Naive thymus-derived CD4-positive, alpha-beta T cell (primary cell): ENCODE data around the gene ANKRD23. TPM values are rescaled to one million over a fixed set of nuclear protein-coding genes. Genes with fewer than 3 reads are reported as not detected.

ENCODE experiments used
- ATAC-seq: fragments of 150-1000 bp; cut with Tn5 transposase; 2 replicates; pipeline ENCODE4 v1.10.0; 2021; ENCODE audit warnings: mild to moderate bottlenecking, moderate library complexity
- CTCF ChIA-PET: fragments of 350-600 bp; sonication (Branson Sonifier 250); formaldehyde crosslinking; loops from one replicate; lab custom pipeline; 2021; ENCODE audit warnings: antibody characterized with exemption; lab: Charles Lee
- POLR2A ChIA-PET: fragments of 350-600 bp; sonication (Branson Sonifier 250); formaldehyde crosslinking; loops from one replicate; lab custom pipeline; 2021; ENCODE audit warnings: antibody characterized with exemption, inconsistent platforms; lab: Charles Lee
- DNase-seq, 9 donors: peaks; one replicate each; pipeline versions ENCODE4 v3.0.0 to v3.0.0-alpha.2; 2020 to 2022; ENCODE audit warnings: mixed read lengths in 1 of 9
- H3K27ac ChIP-seq: one replicate; pipeline ENCODE4 v1.7.0; 2013; ENCODE audit warnings: mild to moderate bottlenecking, low read depth, low read length, moderate library complexity
- H3K27me3 ChIP-seq, 2 donors: one replicate each; pipeline ENCODE4 v1.7.0; 2013; ENCODE audit warnings: low read length in 2 of 2, mild to moderate bottlenecking in 2 of 2, moderate library complexity in 2 of 2; ENCODE audit not compliant: control insufficient read depth in 2 of 2, insufficient read depth in 2 of 2
- H3K36me3 ChIP-seq, 3 experiments: 1 replicate in 2 of 3; 2 replicates in 1 of 3; pipeline ENCODE4 v1.7.0; 2013; ENCODE audit warnings: low read length in 3 of 3, mild to moderate bottlenecking in 3 of 3, moderate library complexity in 1 of 3; ENCODE audit not compliant: insufficient read depth in 3 of 3, control insufficient read depth in 2 of 3
- H3K4me1 ChIP-seq, 2 donors: one replicate each; pipeline ENCODE4 v1.7.0; 2013; ENCODE audit warnings: low read length in 2 of 2, mild to moderate bottlenecking in 2 of 2, moderate library complexity in 1 of 2; ENCODE audit not compliant: control insufficient read depth in 2 of 2, insufficient read depth in 2 of 2
- H3K4me3 ChIP-seq: 2 replicates; pipeline ENCODE4 v1.7.0; 2013; ENCODE audit warnings: mild to moderate bottlenecking, low read length
- H3K9me3 ChIP-seq, 3 experiments: 1 replicate in 2 of 3; 2 replicates in 1 of 3; pipeline ENCODE4 v1.7.0; 2013; ENCODE audit warnings: low read length in 3 of 3; ENCODE audit not compliant: control insufficient read depth in 2 of 3
- H3K27ac Mint-ChIP-seq, 9 donors: one replicate each; pipeline ENCODE4 v1.8.0; 2020 to 2022; ENCODE audit warnings: mixed read lengths in 9 of 9, mild to moderate bottlenecking in 8 of 9, moderate library complexity in 5 of 9, inconsistent platforms in 2 of 9
- H3K27me3 Mint-ChIP-seq, 5 donors: one replicate each; pipeline ENCODE4 v1.8.0; 2021 to 2022; ENCODE audit warnings: mixed read lengths in 5 of 5, mild to moderate bottlenecking in 1 of 5
- H3K36me3 Mint-ChIP-seq, 5 donors: one replicate each; pipeline ENCODE4 v1.8.0; 2020 to 2022; ENCODE audit warnings: mixed read lengths in 5 of 5, mild to moderate bottlenecking in 3 of 5, inconsistent platforms in 1 of 5
- H3K4me1 Mint-ChIP-seq, 7 donors: one replicate each; pipeline ENCODE4 v1.8.0; 2020 to 2022; ENCODE audit warnings: mixed read lengths in 7 of 7, mild to moderate bottlenecking in 3 of 7, inconsistent platforms in 1 of 7
- H3K4me3 Mint-ChIP-seq, 10 donors: one replicate each; pipeline ENCODE4 v1.8.0; 2020 to 2022; ENCODE audit warnings: mild to moderate bottlenecking in 10 of 10, mixed read lengths in 10 of 10, moderate library complexity in 6 of 10, inconsistent platforms in 2 of 10
- H3K9me3 Mint-ChIP-seq, 11 donors: one replicate each; pipeline ENCODE4 v1.8.0; 2020 to 2022; ENCODE audit warnings: mixed read lengths in 11 of 11, mild to moderate bottlenecking in 4 of 11, inconsistent platforms in 1 of 11, moderate library complexity in 1 of 11
- intact Hi-C, 2 donors: fragments of 100-400 bp; cut with micrococcal nuclease; formaldehyde crosslinking; loops; one replicate each; pipeline ENCODE4 v1.15.1; 2023
- polyA plus RNA-seq, 2 donors: library from polyadenylated mRNA; unstranded; fragments of 300-500 nt; fragmentation: Illumina TruSeq; gene quantifications; one replicate each; pipeline ENCODE4 v1.2.3, GENCODE V29; 2021
- total RNA-seq, 6 experiments: library from RNA in 5 of 6; stranded (reverse) in 5 of 6; gene quantifications; 1 replicate in 5 of 6; 2 replicates in 1 of 6; pipeline ENCODE4 v1.2.3 and lab custom pipeline; 2021 to 2026

Gene ANKRD23
- total and polyA plus RNA-seq, 7 experiments from 2014 or later = 0.64 to 19.8 (median 11.7) TPM

DNA sequence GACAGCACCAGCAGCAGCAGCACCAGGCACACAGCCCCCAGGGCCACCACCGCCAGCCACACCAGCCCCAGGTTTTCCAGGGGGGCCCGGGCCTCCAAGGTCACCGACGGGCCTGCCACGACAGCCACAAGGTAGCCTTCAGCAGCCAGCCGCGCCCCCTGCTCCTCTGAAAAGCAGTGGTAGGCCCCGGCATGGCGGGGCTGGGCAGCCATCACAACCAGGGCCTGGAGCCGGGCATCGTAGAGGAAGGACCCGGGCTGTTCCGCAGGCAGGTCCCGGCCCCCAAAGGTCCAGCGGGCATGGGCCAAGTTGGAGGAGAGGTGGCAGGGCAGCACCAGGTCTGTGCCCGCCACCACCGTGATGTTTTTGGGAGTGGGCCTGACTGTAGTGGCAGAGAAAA is 17.3 kb upstream of the ANKRD23 start:
- POLR2A ChIA-PET = interaction anchor here (1.0 to 15.0 kb wide), 8 partner anchors 8 to 101 kb away, joined by 3 to 288 read pairs (median 4); partner anchors contain the start of gene SEMA4C
- H3K36me3 Mint-ChIP-seq = peaks cover 4 to 22% (median 9%) of the 10 kb centered on the region in 5 donors
- peaks cover 0 to 58% (median 7%) of the 10 kb centered on the region in 3 experiments for H3K36me3 ChIP-seq

DNA sequence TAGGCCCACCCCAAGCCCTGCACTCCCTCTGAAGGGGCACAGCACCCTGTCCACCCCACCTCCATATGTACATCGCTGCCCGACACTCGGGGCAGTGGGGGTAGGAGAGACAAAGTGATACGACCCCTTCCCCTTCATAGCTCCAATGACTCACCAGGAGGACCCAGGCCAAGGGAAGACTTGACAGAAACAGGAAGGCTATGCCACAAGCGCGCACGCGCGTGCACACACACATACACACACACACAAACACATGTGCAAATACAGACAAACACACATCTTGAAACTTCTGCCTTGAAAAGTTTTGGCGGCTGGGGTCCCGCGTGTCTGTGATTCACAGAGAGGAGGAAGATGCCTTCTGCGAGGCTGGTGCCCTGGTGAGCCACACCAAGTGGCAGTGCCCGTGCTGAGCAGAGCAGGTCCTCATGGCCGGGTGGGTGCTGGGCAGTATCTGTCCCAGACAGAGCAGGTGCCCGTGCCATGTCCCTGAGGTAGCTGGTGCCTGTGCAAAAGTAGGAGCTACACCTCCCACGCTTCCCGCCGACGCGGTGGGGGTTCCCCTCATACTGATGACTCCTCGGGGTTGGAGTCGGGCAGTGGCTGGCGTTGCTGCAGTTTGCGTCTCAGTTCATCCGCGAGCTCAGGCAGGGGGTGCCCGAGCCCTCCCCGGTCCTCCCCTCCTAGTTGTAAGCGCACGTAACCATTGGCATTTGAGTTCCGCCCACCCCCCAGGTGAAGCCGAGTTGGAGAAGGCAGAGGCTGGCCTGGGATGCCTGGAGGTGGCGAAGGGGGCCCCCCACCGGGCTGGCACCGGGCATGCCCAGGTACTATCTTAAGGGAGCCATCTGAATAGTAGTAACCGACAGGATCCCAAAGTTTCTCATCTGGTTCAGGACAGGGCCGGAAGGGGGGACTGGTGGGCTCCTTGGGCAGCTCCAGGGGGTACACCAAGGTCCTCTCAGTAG is 16.5 kb upstream of the ANKRD23 start:
- ATAC-seq (no peak), DNase-seq (peak in 4 of 9 donors; percentile 33 to 51 (median 46))
- Mint-ChIP-seq H3K27ac (peak overlapping the region; percentile 47 to 89 (median 81)), H3K27me3 (no peaks in the 10 kb centered on the region), H3K36me3 (peaks cover 4 to 18% (median 9%) of the 10 kb centered on the region in 5 donors), H3K9me3 (peaks cover 0 to 2% (median 0%) of the 10 kb centered on the region in 11 donors), H3K4me3 (peak overlapping the region in 9 of 10 donors; percentile 0 to 91 (median 32)), H3K4me1 (peaks cover 21 to 43% (median 37%) of the 10 kb centered on the region in 7 donors)
- H3K4me3 ChIP-seq = no peak overlapping the region
- peaks cover 14 to 16% of the 10 kb centered on the region in 2 donors for H3K4me1 ChIP-seq
- no peaks in the 10 kb centered on the region for H3K27me3 ChIP-seq
- ChIA-PET CTCF (interaction anchor here (0.6 to 2.4 kb wide), 3 partner anchors 53 to 103 kb away, joined by 3 to 17 read pairs (median 3); no protein-coding TSS in a partner anchor), POLR2A (interaction anchor here (0.6 to 15.0 kb wide), 10 partner anchors 9 to 252 kb away, joined by 3 to 288 read pairs (median 4); partner anchors contain the start of genes ANKRD36 and SEMA4C)
- H3K27ac ChIP-seq = no peak overlapping the region
- H3K36me3 ChIP-seq = peaks cover 0 to 51% (median 5%) of the 10 kb centered on the region in 3 experiments
- intact Hi-C loops = no loop called here
- no peaks in the 10 kb centered on the region for H3K9me3 ChIP-seq

More for the DNA sequence above, 17.3 kb upstream of the ANKRD23 start:
- no peaks in the 10 kb centered on the region for H3K27me3 ChIP-seq
- no peak for DNase-seq
- ATAC-seq = no peak
- Mint-ChIP-seq H3K9me3 (peaks cover 0 to 2% (median 0%) of the 10 kb centered on the region in 11 donors), H3K4me1 (peaks cover 20 to 44% (median 40%) of the 10 kb centered on the region in 7 donors), H3K27me3 (no peaks in the 10 kb centered on the region), H3K27ac (no peak overlapping the region), H3K4me3 (no peak overlapping the region)
- CTCF ChIA-PET = interaction anchor here (0.6 to 2.4 kb wide), 3 partner anchors 52 to 102 kb away, joined by 3 to 17 read pairs (median 3); no protein-coding TSS in a partner anchor
- intact Hi-C loops = no loop called here
- H3K4me1 ChIP-seq = peaks cover 13 to 16% of the 10 kb centered on the region in 2 donors
- H3K27ac ChIP-seq = no peak overlapping the region
- no peak overlapping the region for H3K4me3 ChIP-seq
- no peaks in the 10 kb centered on the region for H3K9me3 ChIP-seq

DNA sequence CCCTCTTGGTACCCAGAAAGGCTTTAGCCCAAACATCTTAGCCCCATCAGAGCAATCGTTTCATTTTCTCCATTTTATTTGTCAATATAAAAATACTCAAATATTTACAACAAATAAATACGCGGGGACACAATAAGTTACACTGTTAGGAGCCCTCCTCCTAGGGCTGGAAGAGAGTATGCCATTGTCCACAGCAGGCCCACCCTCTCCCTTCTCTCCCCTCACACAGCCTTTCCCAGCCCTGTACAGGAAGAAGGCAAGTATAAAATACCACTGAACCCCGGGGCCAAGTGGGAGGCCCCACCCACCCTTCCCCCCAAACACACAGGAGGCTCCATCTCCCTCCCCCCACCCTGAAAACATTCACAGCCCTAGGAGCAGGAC is 15.9 kb upstream of the ANKRD23 start:
- Histone ChIP-seq H3K4me3 (no peak overlapping the region), H3K27me3 (no peaks in the 10 kb centered on the region), H3K9me3 (no peaks in the 10 kb centered on the region), H3K36me3 (peaks cover 0 to 44% (median 0%) of the 10 kb centered on the region in 3 experiments), H3K4me1 (peaks cover 14 to 16% of the 10 kb centered on the region in 2 donors), H3K27ac (no peak overlapping the region)
- H3K4me1 Mint-ChIP-seq = peaks cover 21 to 49% (median 42%) of the 10 kb centered on the region in 7 donors
- CTCF ChIA-PET = interaction anchor here (1.5 kb wide), 1 partner anchor 103 kb away, joined by 3 read pairs; no protein-coding TSS in a partner anchor
- POLR2A ChIA-PET = interaction anchor here (0.6 to 15.0 kb wide), 7 partner anchors 9 to 253 kb away, joined by 3 to 288 read pairs (median 17); partner anchors contain the start of genes ANKRD36 and SEMA4C
- intact Hi-C loops = loop anchor here in 1 of 2 donors (5.0 kb wide), 2 partner anchors 97 to 322 kb away; partner anchors contain the start of genes ARID5A and CNNM4
- DNase-seq (no peak), ATAC-seq (no peak)
- peak overlapping the region; percentile 62 to 89 (median 84) for H3K27ac Mint-ChIP-seq
- peaks cover 0 to 2% (median 0%) of the 10 kb centered on the region in 11 donors for H3K9me3 Mint-ChIP-seq
- peaks cover 4 to 18% (median 13%) of the 10 kb centered on the region in 5 donors for H3K36me3 Mint-ChIP-seq
- no peaks in the 10 kb centered on the region for H3K27me3 Mint-ChIP-seq
- peak overlapping the region in 8 of 10 donors; percentile 23 to 91 (median 86) for H3K4me3 Mint-ChIP-seq

- CTCF ChIA-PET = interaction anchor here (2.7 to 5.1 kb wide), 4 partner anchors 9 to 253 kb away, joined by 16 to 144 read pairs (median 50); partner anchors contain the start of gene ANKRD36
- H3K27me3 ChIP-seq = no peaks in the 10 kb centered on the region
- peaks cover 14 to 16% of the 10 kb centered on the region in 2 donors for H3K4me1 ChIP-seq
- peak overlapping the region; percentile 50 to 91 (median 88) for H3K4me3 Mint-ChIP-seq
- POLR2A ChIA-PET = interaction anchor here (0.6 to 15.0 kb wide), 13 partner anchors 9 to 373 kb away, joined by 3 to 288 read pairs (median 9); partner anchors contain the start of genes ANKRD36 and SEMA4C
- no peak overlapping the region for H3K4me3 ChIP-seq
- no peaks in the 10 kb centered on the region for H3K27me3 Mint-ChIP-seq
- peak overlapping the region; percentile 61 for H3K27ac ChIP-seq
- H3K27ac Mint-ChIP-seq = peak overlapping the region; percentile 54 to 89 (median 84)
- H3K9me3 Mint-ChIP-seq = peaks cover 0 to 4% (median 0%) of the 10 kb centered on the region in 11 donors
- intact Hi-C loops = loop anchor here in 1 of 2 donors (5.0 kb wide), 2 partner anchors 97 to 322 kb away; partner anchors contain the start of genes ARID5A and CNNM4
- peaks cover 21 to 50% (median 47%) of the 10 kb centered on the region in 7 donors for H3K4me1 Mint-ChIP-seq
- H3K36me3 Mint-ChIP-seq = peaks cover 4 to 21% (median 13%) of the 10 kb centered on the region in 5 donors
- DNase-seq (no peak), ATAC-seq (no peak)
- H3K36me3 ChIP-seq = peaks cover 0 to 43% (median 0%) of the 10 kb centered on the region in 3 experiments
- no peaks in the 10 kb centered on the region for H3K9me3 ChIP-seq
Observed at GRCh38 chr2:96859099-96859649, 15.4 kb upstream of the ANKRD23 start.

DNA sequence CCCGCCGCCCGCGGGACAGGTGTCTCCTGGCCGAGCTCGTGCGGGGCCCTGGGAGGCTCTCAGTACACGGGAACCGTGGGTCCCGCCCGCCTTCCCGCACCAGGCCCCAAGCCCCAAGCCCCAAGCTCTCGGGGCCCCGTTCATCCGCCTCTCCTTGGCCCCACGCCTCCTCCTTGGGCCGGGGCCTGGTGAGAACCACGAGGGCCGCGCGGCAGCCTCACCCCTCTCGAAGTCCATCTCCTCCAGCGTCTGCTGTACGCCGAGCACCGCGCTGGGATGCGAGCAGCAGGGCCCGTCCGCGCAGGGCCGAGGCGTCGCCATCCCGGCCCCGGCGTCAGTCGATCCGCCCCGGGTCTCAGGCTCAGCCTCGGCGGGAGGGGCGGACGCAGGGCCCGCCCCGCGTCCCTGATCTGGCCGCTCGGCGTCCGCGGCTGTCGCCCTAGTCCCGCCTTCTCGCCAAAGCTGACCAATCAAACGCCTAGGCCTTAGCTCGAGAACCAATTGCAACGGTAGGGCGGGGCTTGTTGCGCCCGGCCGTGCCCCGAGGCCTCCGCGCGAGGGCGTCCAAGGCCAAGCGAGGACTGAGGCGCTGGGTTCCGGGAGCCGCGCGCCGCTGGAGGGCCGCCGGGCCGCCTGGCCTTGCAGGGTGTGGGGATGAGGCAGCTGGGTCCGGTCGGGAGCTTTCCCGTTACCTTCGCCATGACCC is 14.0 kb upstream of the ANKRD23 start, which contains the start of gene ANKRD39:
Gene ANKRD39, minus strand, starts transcription at position 350 of the 706 bp plus-strand sequence. Its CDS starts 29 bp downstream, at position 321.
- Mint-ChIP-seq H3K9me3 (peaks cover 0 to 4% (median 0%) of the 10 kb centered on the region in 11 donors), H3K36me3 (peaks cover 0 to 25% (median 14%) of the 10 kb centered on the region in 5 donors), H3K4me3 (peak within 1 kb of the TSS; percentile 85 to 93 (median 89)), H3K27ac (peak within 1 kb of the TSS; percentile 62 to 92 (median 84)), H3K27me3 (no peaks in the 10 kb centered on the region), H3K4me1 (peaks cover 21 to 53% (median 45%) of the 10 kb centered on the region in 7 donors)
- intact Hi-C loops = loop anchor here (1.0 to 5.0 kb wide), 16 partner anchors 10 to 321 kb away; partner anchors contain the start of genes CNNM3 (in 2 of the 2), CNNM4 (in 2 of the 2), ANKRD36 (in 1 of the 2) and ARID5A (in 1 of the 2)
- DNase-seq (peak; percentile 96 to 99 (median 99)), ATAC-seq (peak; percentile 96)
- Histone ChIP-seq H3K36me3 (peaks cover 0 to 41% (median 6%) of the 10 kb centered on the region in 3 experiments), H3K4me1 (peaks cover 14 to 16% of the 10 kb centered on the region in 2 donors), H3K27ac (peak within 1 kb of the TSS; percentile 79), H3K27me3 (no peaks in the 10 kb centered on the region), H3K4me3 (peak within 1 kb of the TSS; percentile 72), H3K9me3 (no peaks in the 10 kb centered on the region)
- POLR2A ChIA-PET = interaction anchor here (0.5 to 15.0 kb wide), 23 partner anchors 11 to 255 kb away, joined by 3 to 288 read pairs (median 5); partner anchors contain the start of genes ANKRD23, ANKRD36, CNNM3 and SEMA4C
- CTCF ChIA-PET = interaction anchor here (0.6 to 5.1 kb wide), 33 partner anchors 9 to 255 kb away, joined by 3 to 144 read pairs (median 4); partner anchors contain the start of genes ANKRD36, CNNM3, CNNM4 and FAHD2B
